OCI-LY3 (cell line): ENCODE results near the gene LIPG.

Source experiments
- H2AFZ ChIP-seq: fragments of 200-600, 300-600 bp; shearing (Covaris generic); 2 replicates; pipeline ENCODE4 v1.6.0; 2014; ENCODE audit warnings: antibody characterized with exemption, low read depth, low read length
- H3K27ac ChIP-seq: fragments of 200-600, 300-600 bp; sonication (generic); 2 replicates; pipeline ENCODE4 v1.5.1; 2014; ENCODE audit warnings: mild to moderate bottlenecking, low read length, moderate library complexity, mixed read lengths
- H3K27me3 ChIP-seq: fragments of 200-600, 300-600 bp; sonication (generic); 2 replicates; pipeline ENCODE4 v1.6.1; 2014; ENCODE audit warnings: low read depth, low read length, mixed read lengths
- H3K36me3 ChIP-seq: fragments of 200-600, 300-600 bp; sonication (generic); replicated peaks from 2 replicates; pipeline ENCODE3; 2014; ENCODE audit warnings: low read depth, low read length, mixed read lengths
- H3K4me1 ChIP-seq: fragments of 300-600, 200-600 bp; sonication (generic); 2 replicates; pipeline ENCODE4 v1.6.1; 2014; ENCODE audit warnings: low read length, mixed read lengths
- H3K4me2 ChIP-seq: fragments of 200-600, 300-600 bp; sonication (generic); 2 replicates; pipeline ENCODE4 v1.6.1; 2014; ENCODE audit warnings: low read length, mixed read lengths
- H3K4me3 ChIP-seq: fragments of 300-600, 200-600 bp; sonication (generic); 2 replicates; pipeline ENCODE4 v1.5.1; 2014; ENCODE audit warnings: antibody characterized with exemption, mild to moderate bottlenecking, low read length, moderate library complexity
- H3K79me2 ChIP-seq: fragments of 300-600, 200-600 bp; shearing (Covaris generic); 2 replicates; pipeline ENCODE4 v1.6.1; 2014; ENCODE audit warnings: mild to moderate bottlenecking, low read length, mixed read lengths
- H3K9ac ChIP-seq: fragments of 300-600, 200-600 bp; shearing (Covaris generic); 2 replicates; pipeline ENCODE4 v1.6.0; 2014; ENCODE audit warnings: mild to moderate bottlenecking, low read length, moderate library complexity
- H3K9me3 ChIP-seq: fragments of 200-600, 300-600 bp; shearing (Covaris generic); 2 replicates; pipeline ENCODE4 v1.6.1; 2014; ENCODE audit warnings: low read length, mixed read lengths; ENCODE audit not compliant: insufficient read depth
- H4K20me1 ChIP-seq: fragments of 200-600, 300-600 bp; sonication (generic); 2 replicates; pipeline ENCODE4 v1.6.1; 2016; ENCODE audit warnings: low read length, mixed read lengths; ENCODE audit not compliant: insufficient read depth
- EZH2phosphoT487 ChIP-seq: fragments of 200-600 bp; shearing (Covaris generic); IDR thresholded peaks from 2 replicates; pipeline ENCODE4 v1.6.1; 2018; ENCODE audit warnings: antibody characterized with exemption, mixed run types, low read depth
- TF ChIP-seq, protein P1 (sequence below): fragments of 200-600, 300-600 bp; sonication (generic); IDR thresholded peaks from 2 replicates; pipeline ENCODE4 v1.5.1; 2014; ENCODE audit warnings: antibody characterized with exemption, low read length, low read depth

The LIPG gene

DNA sequence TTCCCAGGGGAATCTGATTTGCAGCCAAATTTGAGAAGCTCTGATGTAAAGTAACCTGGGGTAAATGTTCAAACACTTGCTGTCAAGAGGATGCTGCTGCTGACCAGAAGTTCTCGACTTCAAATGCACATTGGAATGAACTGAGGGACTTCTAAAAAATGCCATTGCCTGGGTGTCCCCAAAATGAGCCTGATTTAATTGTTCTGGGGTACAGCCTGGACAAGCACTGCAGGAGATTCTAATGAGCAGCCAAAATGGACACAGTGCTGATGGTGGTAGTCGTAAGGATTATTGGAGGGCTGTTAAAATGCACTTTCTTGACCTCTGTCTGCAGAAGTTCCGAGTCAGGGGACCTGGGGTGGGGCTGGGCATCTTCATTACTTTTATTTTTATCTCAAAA, 49.5 kb downstream of the LIPG start:
- no peak for TF ChIP-seq EZH2phosphoT487
- TF ChIP-seq, protein P1, sequence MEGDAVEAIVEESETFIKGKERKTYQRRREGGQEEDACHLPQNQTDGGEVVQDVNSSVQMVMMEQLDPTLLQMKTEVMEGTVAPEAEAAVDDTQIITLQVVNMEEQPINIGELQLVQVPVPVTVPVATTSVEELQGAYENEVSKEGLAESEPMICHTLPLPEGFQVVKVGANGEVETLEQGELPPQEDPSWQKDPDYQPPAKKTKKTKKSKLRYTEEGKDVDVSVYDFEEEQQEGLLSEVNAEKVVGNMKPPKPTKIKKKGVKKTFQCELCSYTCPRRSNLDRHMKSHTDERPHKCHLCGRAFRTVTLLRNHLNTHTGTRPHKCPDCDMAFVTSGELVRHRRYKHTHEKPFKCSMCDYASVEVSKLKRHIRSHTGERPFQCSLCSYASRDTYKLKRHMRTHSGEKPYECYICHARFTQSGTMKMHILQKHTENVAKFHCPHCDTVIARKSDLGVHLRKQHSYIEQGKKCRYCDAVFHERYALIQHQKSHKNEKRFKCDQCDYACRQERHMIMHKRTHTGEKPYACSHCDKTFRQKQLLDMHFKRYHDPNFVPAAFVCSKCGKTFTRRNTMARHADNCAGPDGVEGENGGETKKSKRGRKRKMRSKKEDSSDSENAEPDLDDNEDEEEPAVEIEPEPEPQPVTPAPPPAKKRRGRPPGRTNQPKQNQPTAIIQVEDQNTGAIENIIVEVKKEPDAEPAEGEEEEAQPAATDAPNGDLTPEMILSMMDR, result no peak
- Histone ChIP-seq H3K27me3 (peaks cover 32% of the 10 kb centered on the region), H3K79me2 (no peaks in the 10 kb centered on the region), H3K4me3 (no peak overlapping the region), H3K9ac (no peak overlapping the region), H3K9me3 (no peaks in the 10 kb centered on the region), H3K36me3 (no peaks in the 10 kb centered on the region), H3K27ac (no peak overlapping the region), H2AFZ (no peak overlapping the region), H4K20me1 (no peaks in the 10 kb centered on the region), H3K4me2 (no peak overlapping the region), H3K4me1 (peaks cover 16% of the 10 kb centered on the region)

DNA sequence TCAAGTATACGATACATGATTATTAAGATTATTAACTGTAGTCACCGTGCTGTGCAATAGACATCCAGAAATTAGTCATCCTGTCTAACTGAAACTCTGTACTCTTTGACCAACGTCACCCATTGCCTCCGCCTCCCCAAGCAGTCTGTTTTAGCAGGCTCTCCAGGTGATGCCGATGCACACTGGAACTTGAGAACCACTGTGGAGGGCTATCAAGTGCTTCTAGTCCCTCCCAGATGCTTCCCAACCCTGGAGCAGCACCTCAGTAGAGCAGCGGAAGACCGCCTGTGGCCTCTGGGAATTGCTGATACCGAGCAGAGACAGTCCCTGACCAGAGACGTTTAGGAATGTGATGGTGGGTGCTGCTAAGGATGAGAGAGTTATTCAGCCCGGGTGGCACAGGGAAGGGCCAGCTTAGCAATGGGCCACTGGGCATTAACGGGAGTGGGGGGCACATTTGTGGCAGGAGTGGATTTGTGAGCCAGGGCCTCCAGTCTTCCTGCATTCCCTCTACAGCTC, 50.7 kb downstream of the LIPG start:
- Histone ChIP-seq H3K36me3 (no peaks in the 10 kb centered on the region), H3K9ac (no peak overlapping the region), H3K27me3 (peaks cover 32% of the 10 kb centered on the region), H4K20me1 (no peaks in the 10 kb centered on the region), H2AFZ (no peak overlapping the region), H3K4me2 (peak overlapping the region; percentile 83), H3K4me3 (peak overlapping the region; percentile 67), H3K4me1 (peaks cover 16% of the 10 kb centered on the region), H3K27ac (no peak overlapping the region), H3K79me2 (no peaks in the 10 kb centered on the region), H3K9me3 (no peaks in the 10 kb centered on the region)
- no peak for TF ChIP-seq EZH2phosphoT487
- TF ChIP-seq, protein P1, result no peak

DNA sequence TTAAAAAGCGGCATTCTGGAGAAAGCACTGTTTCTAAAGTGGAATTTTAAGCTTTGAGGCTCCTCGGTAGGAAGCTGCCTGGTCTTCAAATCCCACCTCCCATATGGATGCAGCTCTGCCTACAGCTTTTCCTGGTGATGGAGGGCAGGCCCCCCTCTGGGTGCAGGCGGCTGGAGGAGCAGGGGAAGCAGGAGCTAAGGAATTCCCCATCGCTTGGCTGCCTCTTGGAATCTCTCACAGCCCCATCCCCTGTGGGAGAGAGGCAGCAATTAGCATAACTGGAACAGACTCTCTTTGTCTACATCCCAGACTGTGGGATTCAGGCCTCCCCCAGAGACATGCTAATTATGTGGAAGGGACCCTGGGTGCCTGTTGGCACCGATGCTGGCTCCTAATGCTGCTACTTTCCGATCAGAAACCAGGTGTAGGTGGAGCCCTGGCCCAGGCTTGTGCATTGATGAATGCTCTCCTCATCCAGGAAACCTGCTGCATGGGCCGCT, 51.3 kb downstream of the LIPG start:
- Histone ChIP-seq H3K27me3 (peaks cover 32% of the 10 kb centered on the region), H3K79me2 (no peaks in the 10 kb centered on the region), H3K36me3 (no peaks in the 10 kb centered on the region), H3K9ac (no peak overlapping the region), H3K9me3 (no peaks in the 10 kb centered on the region), H3K4me2 (peak overlapping the region; percentile 83), H2AFZ (no peak overlapping the region), H3K27ac (no peak overlapping the region), H4K20me1 (no peaks in the 10 kb centered on the region), H3K4me1 (peaks cover 16% of the 10 kb centered on the region), H3K4me3 (peak overlapping the region; percentile 67; the same call in 1 of the 2 replicates)
- TF ChIP-seq, protein P1, result no peak
- TF ChIP-seq EZH2phosphoT487, result no peak

- H3K9ac ChIP-seq, result no peak overlapping the region
- H3K36me3 ChIP-seq, result no peaks in the 10 kb centered on the region
- no peak overlapping the region for H3K27ac ChIP-seq
- H3K79me2 ChIP-seq, result no peaks in the 10 kb centered on the region
- no peak overlapping the region for H3K4me3 ChIP-seq
- no peak overlapping the region for H3K4me2 ChIP-seq
- peaks cover 32% of the 10 kb centered on the region for H3K27me3 ChIP-seq
- TF ChIP-seq EZH2phosphoT487, result no peak
- TF ChIP-seq, protein P1, result no peak
- H3K4me1 ChIP-seq, result peaks cover 16% of the 10 kb centered on the region
- no peak overlapping the region for H2AFZ ChIP-seq
- H4K20me1 ChIP-seq, result no peaks in the 10 kb centered on the region
- H3K9me3 ChIP-seq, result no peaks in the 10 kb centered on the region
Measured at GRCh38 chr18:49613641-49614151, 51.8 kb downstream of the LIPG start.
